Panc1 (cell line): Measurements from ENCODE around the gene IVNS1ABP. TPM values are rescaled to one million over a fixed set of nuclear protein-coding genes. Genes with fewer than 3 reads are reported as not detected.

Source experiments
- ATAC-seq: fragments of 200-7000 bp; cut with Tn5 transposase; 2 replicates; pipeline ENCODE4 v1.9.1; 2020; ENCODE audit warnings: mild to moderate bottlenecking, moderate library complexity
- BruUV-seq: library from RNA; stranded (reverse); fragments of 400-500 nt; replicated peaks from 2 replicates; lab custom pipeline; 2021; lab: Mats Ljungman, UMichigan
- CTCF ChIA-PET: fragments of 300-600 bp; sonication (Branson Sonifier 250); formaldehyde crosslinking; loops from one replicate; lab custom pipeline; 2022; ENCODE audit warnings: antibody characterized with exemption; lab: Charles Lee
- POLR2A ChIA-PET: fragments of 300-600 bp; sonication (Branson Sonifier 250); formaldehyde crosslinking; loops from one replicate; lab custom pipeline; 2022; ENCODE audit warnings: antibody characterized with exemption; lab: Charles Lee
- DNase-seq: peaks from one replicate; pipeline ENCODE4 v3.0.0-alpha.2; 2010; ENCODE audit warnings: low read depth, low spot score
- H3K27ac ChIP-seq: 2 replicates; pipeline ENCODE4 v1.5.1; 2011; ENCODE audit warnings: mild to moderate bottlenecking, low read length, inconsistent platforms
- H3K27me3 ChIP-seq: fragments of 200-500 bp; sonication (Bioruptor generic); 2 replicates; pipeline ENCODE4 v1.6.0; 2014; ENCODE audit warnings: low read length, inconsistent platforms; ENCODE audit not compliant: control insufficient read depth, insufficient read depth
- H3K36me3 ChIP-seq: fragments of 200-500 bp; sonication (Bioruptor generic); 2 replicates; pipeline ENCODE4 v1.5.1; 2014; ENCODE audit warnings: inconsistent platforms, mild to moderate bottlenecking, low read length, moderate library complexity; ENCODE audit not compliant: control insufficient read depth, insufficient read depth
- H3K4me1 ChIP-seq: 2 replicates; pipeline ENCODE4 v1.5.1; 2011; ENCODE audit warnings: inconsistent platforms, mild to moderate bottlenecking, low read length, moderate library complexity; ENCODE audit not compliant: control insufficient read depth, insufficient read depth
- H3K4me3 ChIP-seq, 2 experiments: 2 replicates each; pipeline ENCODE4 v1.5.1; 2011 to 2012; ENCODE audit warnings: low read depth in 2 of 2, low read length in 2 of 2, mild to moderate bottlenecking in 2 of 2, inconsistent platforms in 1 of 2, moderate library complexity in 1 of 2
- H3K9me3 ChIP-seq: fragments of 200-500 bp; sonication (Bioruptor generic); 2 replicates; pipeline ENCODE4 v1.5.1; 2014; ENCODE audit warnings: low read depth, mild to moderate bottlenecking, inconsistent platforms, low read length, moderate library complexity; ENCODE audit not compliant: control insufficient read depth, insufficient read depth
- POLR2AphosphoS5 ChIP-seq: IDR thresholded peaks from 2 replicates; pipeline ENCODE4 v1.6.1; 2012; ENCODE audit warnings: mild to moderate bottlenecking, low read depth, low read length, moderate library complexity
- REST ChIP-seq, 2 experiments: IDR thresholded peaks; 2 replicates each; pipeline ENCODE4 v1.6.1; 2011 to 2012; ENCODE audit warnings: low read depth in 2 of 2, control low read depth in 1 of 2, low read length in 1 of 2, mild to moderate bottlenecking in 1 of 2, moderate library complexity in 1 of 2; ENCODE audit not compliant: insufficient read depth in 1 of 2
- SIN3A ChIP-seq: IDR thresholded peaks from 2 replicates; pipeline ENCODE4 v1.6.1; 2012; ENCODE audit warnings: low read depth, mild to moderate bottlenecking, low read length, moderate library complexity, borderline replicate concordance; ENCODE audit not compliant: insufficient read depth
- TCF7L2 ChIP-seq: IDR thresholded peaks from 2 replicates; pipeline ENCODE4 v1.6.1; 2011; ENCODE audit warnings: mild to moderate bottlenecking, low read depth, low read length, inconsistent platforms
- in situ Hi-C: cut with HindIII; loops from 2 replicates; pipeline ENCODE4 v1.10.0; 2016; ENCODE audit warnings: low sequenced_read_pairs, low pct_unique_long_range_greater_than_20kb
- intact Hi-C: fragments of 100-400 bp; cut with micrococcal nuclease; formaldehyde crosslinking; loops from one replicate; pipeline ENCODE4 v1.10.0; 2022; ENCODE audit not compliant: unreplicated experiment
- total RNA-seq: library from RNA; stranded (reverse); gene quantifications from one replicate; pipeline ENCODE4 v1.2.1, GENCODE V29; 2021; ENCODE audit not compliant: unreplicated experiment
- TF ChIP-seq, protein P1 (sequence below): fragments of 450-650 bp; IDR thresholded peaks from 2 replicates; pipeline ENCODE4 v1.5.1; 2017; ENCODE audit warnings: mild to moderate bottlenecking

Gene IVNS1ABP
- total RNA-seq, 1 experiment from 2014 or later = 70.2 TPM

- Histone ChIP-seq H3K27me3 (no peaks in the 10 kb centered on the region), H3K4me1 (no peaks in the 10 kb centered on the region), H3K36me3 (no peaks in the 10 kb centered on the region), H3K4me3 (no peak overlapping the region), H3K9me3 (no peaks in the 10 kb centered on the region), H3K27ac (no peak overlapping the region)
- no peak for TF ChIP-seq REST (IDR thresholded peaks at IDR 0.05; ENCODE audit: insufficient read depth in 1 of 2, low read depth in 2 of 2, low read length in 1 of 2)
- TF ChIP-seq SIN3A = no peak
- no peak for TF ChIP-seq POLR2AphosphoS5
- TF ChIP-seq, protein P1, sequence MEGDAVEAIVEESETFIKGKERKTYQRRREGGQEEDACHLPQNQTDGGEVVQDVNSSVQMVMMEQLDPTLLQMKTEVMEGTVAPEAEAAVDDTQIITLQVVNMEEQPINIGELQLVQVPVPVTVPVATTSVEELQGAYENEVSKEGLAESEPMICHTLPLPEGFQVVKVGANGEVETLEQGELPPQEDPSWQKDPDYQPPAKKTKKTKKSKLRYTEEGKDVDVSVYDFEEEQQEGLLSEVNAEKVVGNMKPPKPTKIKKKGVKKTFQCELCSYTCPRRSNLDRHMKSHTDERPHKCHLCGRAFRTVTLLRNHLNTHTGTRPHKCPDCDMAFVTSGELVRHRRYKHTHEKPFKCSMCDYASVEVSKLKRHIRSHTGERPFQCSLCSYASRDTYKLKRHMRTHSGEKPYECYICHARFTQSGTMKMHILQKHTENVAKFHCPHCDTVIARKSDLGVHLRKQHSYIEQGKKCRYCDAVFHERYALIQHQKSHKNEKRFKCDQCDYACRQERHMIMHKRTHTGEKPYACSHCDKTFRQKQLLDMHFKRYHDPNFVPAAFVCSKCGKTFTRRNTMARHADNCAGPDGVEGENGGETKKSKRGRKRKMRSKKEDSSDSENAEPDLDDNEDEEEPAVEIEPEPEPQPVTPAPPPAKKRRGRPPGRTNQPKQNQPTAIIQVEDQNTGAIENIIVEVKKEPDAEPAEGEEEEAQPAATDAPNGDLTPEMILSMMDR = no peak
- no peak for TF ChIP-seq TCF7L2
- no TSS peak for BruUV-seq
- in situ Hi-C loops = no loop called here
- intact Hi-C loops = no loop called here
- no peak for ATAC-seq
- no peak for DNase-seq
- POLR2A ChIA-PET = no interaction called here
- CTCF ChIA-PET = no interaction called here
Observed at GRCh38 chr1:185250063-185250462, 67.0 kb downstream of the IVNS1ABP start.

DNA sequence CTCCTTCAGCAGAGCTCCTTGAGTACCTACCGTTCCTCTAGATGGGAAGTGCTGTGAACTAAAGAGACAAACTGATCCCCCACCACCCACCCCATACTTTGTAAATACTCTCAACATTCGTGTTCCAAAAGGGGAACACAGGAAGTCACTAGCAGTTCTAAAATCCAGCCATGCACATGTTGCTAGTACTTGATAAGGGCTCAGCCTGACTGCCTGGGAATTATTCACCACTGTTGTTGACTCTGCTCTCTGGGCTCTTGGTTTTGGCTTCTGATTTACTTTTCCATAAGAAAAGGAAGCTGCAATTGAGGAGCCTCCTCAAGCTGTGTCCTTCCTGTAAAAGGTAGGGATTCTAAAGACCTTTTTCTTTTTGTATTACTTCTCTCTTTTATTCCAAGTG lies 67.5 kb downstream of the IVNS1ABP start:
- in situ Hi-C loops (no loop called here), intact Hi-C loops (no loop called here)
- Histone ChIP-seq H3K27ac (no peak overlapping the region), H3K27me3 (no peaks in the 10 kb centered on the region), H3K36me3 (no peaks in the 10 kb centered on the region), H3K4me1 (no peaks in the 10 kb centered on the region), H3K4me3 (no peak overlapping the region), H3K9me3 (no peaks in the 10 kb centered on the region)
- ATAC-seq = no peak
- POLR2A ChIA-PET = no interaction called here
- BruUV-seq = no TSS peak
- CTCF ChIA-PET = interaction anchor here (0.6 kb wide), 1 partner anchor 22 kb away, joined by 3 read pairs; no protein-coding TSS in a partner anchor
- DNase-seq = no peak
- TF ChIP-seq REST (IDR thresholded peaks at IDR 0.05; ENCODE audit: insufficient read depth in 1 of 2, low read depth in 2 of 2, low read length in 1 of 2) = no peak
- no peak for TF ChIP-seq POLR2AphosphoS5
- no peak for TF ChIP-seq SIN3A
- no peak for TF ChIP-seq TCF7L2
- TF ChIP-seq, protein P1 = no peak

Other genes starting within 250 kb of the IVNS1ABP start
- 19.5 TPM for gene TRMT1L, start 160.3 kb downstream of the IVNS1ABP start, total RNA-seq
- 2.1 TPM for gene SWT1, start 160.1 kb downstream of the IVNS1ABP start, total RNA-seq